HG02610 (cell line): ENCODE results near the gene TLR8.
"Not testable (repeated sequence)": the region's sequence is repeated elsewhere in the genome, so short reads cannot be mapped to it uniquely, and the experiment has no call there.

Experiments
- ATAC-seq: cut with Tn5 transposase; IDR thresholded peaks from one replicate; pipeline ENCODE4 v1.9.1; 2021; ENCODE audit warnings: mild to moderate bottlenecking, moderate library complexity; ENCODE audit not compliant: unreplicated experiment

The TLR8 gene

GRCh38 chrX:12946406-12946805 is 40.0 kb downstream of the TLR8 start:
- no peak for ATAC-seq

GRCh38 chrX:12946838-12947544 is 40.6 kb downstream of the TLR8 start:
- ATAC-seq, result no peak

GRCh38 chrX:12947545-12948235 is 41.3 kb downstream of the TLR8 start:
- ATAC-seq, result no peak

- no peak for ATAC-seq
Observed at GRCh38 chrX:12948495-12948894, 42.1 kb downstream of the TLR8 start.

GRCh38 chrX:12949205-12949926 is 42.9 kb downstream of the TLR8 start:
- no peak for ATAC-seq

GRCh38 chrX:12949927-12950656 is 43.7 kb downstream of the TLR8 start:
- ATAC-seq, result no peak

- peak; percentile 48 for ATAC-seq
Observed at GRCh38 chrX:12950851-12951594, 44.6 kb downstream of the TLR8 start.

GRCh38 chrX:12951595-12951975 is 45.2 kb downstream of the TLR8 start:
- no peak for ATAC-seq

- no peak for ATAC-seq
Observed at GRCh38 chrX:12953420-12953819, 47.0 kb downstream of the TLR8 start.

GRCh38 chrX:12954376-12954775 is 48.0 kb downstream of the TLR8 start:
- ATAC-seq, result no peak

GRCh38 chrX:12954981-12955380 is 48.6 kb downstream of the TLR8 start:
- no peak for ATAC-seq

- ATAC-seq, result peak; percentile 51
Observed at GRCh38 chrX:12955882-12956703, 49.7 kb downstream of the TLR8 start.

- ATAC-seq, result peak; percentile 68
Observed at GRCh38 chrX:12956704-12957534, 50.5 kb downstream of the TLR8 start.

- ATAC-seq, result no peak
Observed at GRCh38 chrX:12958059-12958458, 51.6 kb downstream of the TLR8 start.

- no peak for ATAC-seq
Observed at GRCh38 chrX:12958461-12958860, 52.0 kb downstream of the TLR8 start.

GRCh38 chrX:12961196-12961718 is 54.8 kb downstream of the TLR8 start:
- no peak for ATAC-seq

GRCh38 chrX:12962041-12962504 is 55.7 kb downstream of the TLR8 start:
- no peak for ATAC-seq

- not testable (repeated sequence) for ATAC-seq
Observed at GRCh38 chrX:12963210-12963850, 56.9 kb downstream of the TLR8 start.
